Measurements from ENCODE around the gene FAM13A. TPM values are rescaled to one million over a fixed set of nuclear protein-coding genes. Genes with fewer than 3 reads are reported as not detected.

Gene FAM13A
- total and polyA plus RNA-seq, 2 of the 4 experiments (the other 2 are of a cell fraction), result 13.1 to 22.0 TPM

- Histone ChIP-seq H3K9me1 (ENCODE audit: insufficient read depth, low read length) (peaks cover 8% of the 10 kb centered on the region), H4K5ac (ENCODE audit: low read depth, low read length) (no peak overlapping the region), H3K14ac (replicated peaks; ENCODE audit: low read depth, low read length) (no peak overlapping the region), H3K56ac (ENCODE audit: extremely low read depth, insufficient read depth, low read length) (no peak overlapping the region), H3K9me3 (ENCODE audit: control insufficient read depth, insufficient read depth, low read length) (no peaks in the 10 kb centered on the region), H4K20me1 (ENCODE audit: insufficient read depth, low read length) (no peaks in the 10 kb centered on the region), H2BK20ac (ENCODE audit: low read depth, low read length) (no peak overlapping the region), H3K4me1 (ENCODE audit: control insufficient read depth, insufficient read depth, low read length) (peaks cover 2% of the 10 kb centered on the region; the same call in 1 of the 2 replicates), H4K8ac (ENCODE audit: low read depth in 2 of 2, low read length in 2 of 2) (no peak overlapping the region; a peak in 1 of 4 replicates), H3K23ac (ENCODE audit: low read depth, low read length) (no peak overlapping the region), H3K18ac (ENCODE audit: low read depth, low read length) (no peak overlapping the region), H2AK5ac (ENCODE audit: low read depth, low read length) (no peak overlapping the region), H2BK15ac (ENCODE audit: low read depth, low read length) (no peak overlapping the region), H3K27ac (ENCODE audit: insufficient read depth, low read length) (no peak overlapping the region), H3K36me3 (ENCODE audit: control insufficient read depth, insufficient read depth, low read length) (peaks cover 24% of the 10 kb centered on the region), H3K4me3 (ENCODE audit: insufficient read depth, low read depth, low read length) (no peak overlapping the region), H3K4ac (ENCODE audit: low read depth, low read length) (no peak overlapping the region), H2BK120ac (ENCODE audit: low read depth, low read length) (no peak overlapping the region), H3K79me1 (ENCODE audit: low read depth in 1 of 2, low read length in 2 of 2) (0 out of 4 replicates have a peak, but pooled peaks cover 0 to 7% of the 10 kb centered on the region in 2 experiments), H3K9ac (ENCODE audit: low read depth, low read length) (no peak overlapping the region), H3K27me3 (ENCODE audit: control insufficient read depth, insufficient read depth, low read length) (no peaks in the 10 kb centered on the region), H4K91ac (ENCODE audit: insufficient read depth, low read depth, low read length) (no peak overlapping the region), H2AK9ac (replicated peaks; ENCODE audit: low read depth, low read length, poor library complexity) (no peak overlapping the region), H3K4me2 (ENCODE audit: low read depth, low read length) (no peak overlapping the region), H2AFZ (replicated peaks; ENCODE audit: low read length, poor library complexity) (no peak overlapping the region), H2BK5ac (ENCODE audit: low read depth, low read length, poor library complexity, severe bottlenecking) (no peak overlapping the region)
- CTCF ChIA-PET, result no interaction called here
- in situ Hi-C loops (cut with MboI; ENCODE audit: low sequenced_read_pairs), result no loop called here
- intact Hi-C loops (cut with micrococcal nuclease), result no loop called here
- ATAC-seq (ENCODE audit: low read depth) (no peak), DNase-seq (peak; percentile 12)
- 60% methylated on average over 1 of the region's 14 CpGs; no CpG with 5 or more reads in 1 of the 2 experiments for WGBS, 2 experiments (ENCODE audit: extremely low coverage in 2 of 2, insufficient read length in 1 of 2)
- dilution Hi-C loops (cut with HindIII; ENCODE audit: low sequenced_read_pairs, unreplicated experiment), result no loop called here
- BruUV-seq (replicated peaks), result no TSS peak
- TF ChIP-seq BHLHE40 (IDR thresholded peaks at IDR 0.05; ENCODE audit: low read depth, low read length) (no peak), CEBPB (IDR thresholded peaks at IDR 0.05; ENCODE audit: low read depth, low read length) (no peak), RCOR1 (IDR thresholded peaks at IDR 0.05; ENCODE audit: insufficient replicate concordance, low read length) (no peak), FOS (IDR thresholded peaks at IDR 0.05; ENCODE audit: low read depth, low read length) (no peak), MAFK (IDR thresholded peaks at IDR 0.05; ENCODE audit: low read depth, low read length) (no peak), SMC3 (IDR thresholded peaks at IDR 0.05; ENCODE audit: low read depth, low read length) (no peak), MXI1 (IDR thresholded peaks at IDR 0.05; ENCODE audit: borderline replicate concordance, low read depth, low read length) (no peak)
- TF ChIP-seq, protein P1, sequence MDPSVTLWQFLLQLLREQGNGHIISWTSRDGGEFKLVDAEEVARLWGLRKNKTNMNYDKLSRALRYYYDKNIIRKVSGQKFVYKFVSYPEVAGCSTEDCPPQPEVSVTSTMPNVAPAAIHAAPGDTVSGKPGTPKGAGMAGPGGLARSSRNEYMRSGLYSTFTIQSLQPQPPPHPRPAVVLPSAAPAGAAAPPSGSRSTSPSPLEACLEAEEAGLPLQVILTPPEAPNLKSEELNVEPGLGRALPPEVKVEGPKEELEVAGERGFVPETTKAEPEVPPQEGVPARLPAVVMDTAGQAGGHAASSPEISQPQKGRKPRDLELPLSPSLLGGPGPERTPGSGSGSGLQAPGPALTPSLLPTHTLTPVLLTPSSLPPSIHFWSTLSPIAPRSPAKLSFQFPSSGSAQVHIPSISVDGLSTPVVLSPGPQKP (IDR thresholded peaks at IDR 0.05; ENCODE audit: borderline replicate concordance, low read depth, low read length), result no peak
- TF ChIP-seq, protein P2, sequence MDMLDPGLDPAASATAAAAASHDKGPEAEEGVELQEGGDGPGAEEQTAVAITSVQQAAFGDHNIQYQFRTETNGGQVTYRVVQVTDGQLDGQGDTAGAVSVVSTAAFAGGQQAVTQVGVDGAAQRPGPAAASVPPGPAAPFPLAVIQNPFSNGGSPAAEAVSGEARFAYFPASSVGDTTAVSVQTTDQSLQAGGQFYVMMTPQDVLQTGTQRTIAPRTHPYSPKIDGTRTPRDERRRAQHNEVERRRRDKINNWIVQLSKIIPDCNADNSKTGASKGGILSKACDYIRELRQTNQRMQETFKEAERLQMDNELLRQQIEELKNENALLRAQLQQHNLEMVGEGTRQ (IDR thresholded peaks at IDR 0.05; ENCODE audit: low read depth, low read length), result no peak
- POLR2A ChIA-PET (ENCODE audit: unreplicated experiment), result no interaction called here
These were observed 319.6 kb downstream of the FAM13A start for GRCh38 chr4:88737307-88737941.

Data from IMR-90 (cell line).